GM23248 (cell line): ENCODE results near the gene KRT78.

ENCODE experiments used
- EZH2 ChIP-seq: fragments of 200-600 bp; sonication (generic); IDR thresholded peaks from 2 replicates; pipeline ENCODE4 v1.6.1; 2018; ENCODE audit warnings: antibody characterized with exemption, mild to moderate bottlenecking; ENCODE audit not compliant: insufficient read depth, poor library complexity, severe bottlenecking
- EZH2phosphoT487 ChIP-seq: fragments of 200-600 bp; sonication (generic); IDR thresholded peaks from 2 replicates; pipeline ENCODE4 v1.6.1; 2018; ENCODE audit warnings: antibody characterized with exemption, moderate library complexity, mild to moderate bottlenecking, low read depth; ENCODE audit not compliant: insufficient read depth

DNA sequence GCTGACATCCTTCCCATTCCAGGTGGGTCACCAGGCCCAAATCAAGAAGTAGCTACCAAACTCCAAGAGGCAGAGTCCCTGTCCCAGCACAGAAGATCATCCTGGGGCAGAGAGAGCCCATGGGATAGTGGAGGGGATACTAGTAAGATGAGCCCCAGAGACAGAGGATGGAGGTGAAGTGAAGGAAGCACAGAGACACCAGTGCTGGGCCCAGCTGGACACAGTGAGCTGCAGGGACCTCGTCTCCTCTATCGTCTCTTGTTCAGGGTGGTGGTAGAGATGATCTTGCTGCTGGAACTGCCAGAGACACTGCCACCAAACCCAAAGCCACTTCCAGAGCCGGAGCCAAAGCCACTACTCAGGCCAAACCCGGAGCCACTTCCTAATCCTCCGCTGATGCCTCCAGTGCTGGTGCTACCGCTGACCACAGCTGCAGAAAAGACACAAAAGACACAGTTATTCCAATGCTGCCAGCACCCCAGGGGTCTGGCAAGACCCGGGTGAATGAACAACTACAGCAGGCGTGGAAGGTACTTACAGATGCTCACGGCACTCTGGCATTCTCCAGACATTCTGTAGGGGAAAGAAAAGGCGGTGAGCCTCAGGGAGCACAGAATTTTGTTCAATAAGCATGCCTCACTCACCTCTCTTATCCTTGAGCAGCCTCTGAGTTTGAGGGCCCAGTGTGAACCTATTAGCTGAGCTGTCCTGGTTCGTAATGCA, 41.8 kb downstream of the KRT78 start:
- TF ChIP-seq EZH2 (no peak), EZH2phosphoT487 (no peak)
